TTC549 (cell line): Measurements from ENCODE around the gene YY1AP1.
A peak's percentile ranks its signal among the peaks of the same experiment; 100 is the strongest.
"Not testable (repeated sequence)": the region's sequence is repeated elsewhere in the genome, so short reads cannot be mapped to it uniquely, and the experiment has no call there.

Experiments used
- FAIRE-seq: peaks from 2 replicates; lab custom pipeline; 2012; peaks lifted over from hg19 to GRCh38; lab: Jason Lieb, UNC

YY1AP1 gene

DNA sequence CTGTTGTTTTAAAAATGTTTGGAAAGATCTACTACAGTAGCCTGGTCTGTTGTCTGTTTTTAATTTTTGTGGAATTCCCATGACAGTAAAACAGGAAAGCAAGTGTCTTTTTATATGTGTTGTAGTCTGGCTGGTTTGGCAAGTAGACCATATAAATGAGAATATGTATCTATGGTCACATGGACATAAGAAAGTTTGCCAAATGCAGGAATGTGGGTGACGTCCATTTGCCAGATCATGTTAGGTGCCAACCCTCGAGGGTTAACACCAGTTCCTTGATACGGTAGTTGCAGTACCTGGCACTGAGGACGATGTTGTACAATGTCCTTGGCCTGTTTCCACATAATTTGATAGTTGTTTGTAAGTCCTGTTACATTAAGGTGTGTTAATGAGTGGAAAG is 6.5 kb upstream of the YY1AP1 start:
- FAIRE-seq = no peak

DNA sequence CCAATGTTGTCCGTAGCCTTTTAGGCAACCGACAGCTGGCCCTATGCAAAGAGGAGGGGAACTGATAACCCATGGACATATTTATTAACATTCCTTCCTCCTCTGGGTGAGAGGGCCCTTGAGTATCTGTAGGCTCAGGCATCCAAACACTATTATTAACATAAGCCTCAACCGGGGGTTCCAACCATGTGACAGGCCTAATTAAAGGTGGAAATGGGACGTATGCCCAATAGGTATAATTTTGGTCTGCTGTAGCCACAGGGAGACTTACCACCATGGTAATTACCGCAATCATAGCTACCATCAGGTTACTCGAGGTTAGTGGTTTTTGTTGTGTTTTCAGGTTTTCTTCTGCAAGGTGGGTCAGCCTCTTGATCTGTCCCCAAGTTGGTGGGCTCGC is 5.6 kb upstream of the YY1AP1 start:
- no peak for FAIRE-seq

- no peak for FAIRE-seq
Measured at GRCh38 chr1:155691992-155692528, 3.5 kb upstream of the YY1AP1 start.

DNA sequence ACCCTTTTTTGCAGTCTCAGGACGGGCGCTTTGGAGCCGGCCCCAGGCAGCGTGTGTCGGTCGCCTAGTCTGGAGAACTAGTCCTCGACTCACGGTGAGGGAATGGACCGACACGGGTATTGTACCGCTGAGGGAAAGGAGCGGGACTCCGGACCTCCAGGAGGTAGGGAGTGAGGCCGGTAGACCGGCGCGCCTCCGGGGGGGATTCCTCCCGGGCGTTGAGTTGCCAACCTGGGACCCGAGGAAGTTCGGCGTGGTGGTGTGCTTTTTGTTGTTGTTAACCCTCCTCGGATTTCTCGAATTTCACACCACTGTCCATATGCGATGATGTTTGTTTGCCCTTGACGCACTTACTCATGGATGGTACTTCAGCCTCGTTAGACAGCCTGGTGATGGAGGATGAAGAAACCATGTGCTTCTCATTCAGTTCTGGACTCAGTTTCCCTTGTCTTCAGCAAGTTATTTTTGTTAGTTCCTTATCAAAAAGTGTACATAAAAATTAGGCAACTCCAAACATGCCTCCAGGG is 570 bp upstream of the YY1AP1 start, which contains the start of gene DAP3:
TSS of gene DAP3 (plus strand) at position 11 of the 527 bp plus-strand sequence. CDS start 20,689 bp downstream, outside the sequence.
- not testable (repeated sequence) for FAIRE-seq

DNA sequence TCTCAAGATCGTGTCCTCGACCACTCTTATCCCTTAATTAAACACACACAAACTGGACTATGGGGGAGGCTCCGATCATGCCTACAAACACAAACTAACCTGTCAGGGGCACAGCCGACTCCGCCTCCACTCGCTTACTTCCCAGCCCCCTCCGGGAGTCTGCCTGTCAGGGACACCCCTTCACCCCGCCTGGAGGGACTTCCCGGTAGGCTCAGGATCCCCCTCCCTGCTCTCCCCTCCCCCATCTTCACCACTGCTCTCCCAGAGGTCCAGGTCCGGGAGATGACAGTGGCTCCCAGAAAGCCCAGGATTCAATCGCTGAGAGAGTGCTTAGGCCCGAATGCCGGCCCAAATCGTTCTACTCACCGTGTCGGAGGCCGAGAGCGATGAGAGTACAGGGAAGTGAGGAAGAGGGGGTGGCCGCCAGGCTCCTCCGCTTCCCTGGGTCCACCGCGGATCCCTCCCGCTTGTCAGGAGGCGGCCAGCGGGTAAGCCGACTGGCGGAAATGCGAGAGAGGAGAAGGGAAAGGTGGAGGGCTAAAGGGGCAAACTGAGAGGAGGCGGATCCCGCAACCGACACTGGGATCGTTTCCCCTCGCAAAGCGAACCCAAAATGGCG is 760 bp downstream of the YY1AP1 start:
- not testable (repeated sequence) for FAIRE-seq

DNA sequence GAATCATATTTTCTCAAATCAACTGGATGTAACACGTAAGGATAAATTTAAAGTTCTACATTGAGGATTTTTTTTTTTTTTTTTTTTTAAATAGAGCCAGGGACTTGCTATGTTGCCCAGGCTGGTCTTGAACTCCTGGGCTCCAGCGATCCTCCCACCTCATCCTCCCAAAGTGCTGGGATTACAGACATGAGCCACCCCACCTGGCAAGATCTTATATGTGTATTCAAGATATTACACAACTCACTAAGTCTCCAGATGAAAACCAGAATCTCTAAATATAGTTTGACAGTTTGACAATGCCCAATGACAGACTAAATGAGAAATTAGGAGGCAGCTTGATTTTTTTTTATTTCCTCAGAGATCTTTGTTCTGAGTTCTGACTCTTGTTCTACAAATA is 6.8 kb downstream of the YY1AP1 start:
- no peak for FAIRE-seq

DNA sequence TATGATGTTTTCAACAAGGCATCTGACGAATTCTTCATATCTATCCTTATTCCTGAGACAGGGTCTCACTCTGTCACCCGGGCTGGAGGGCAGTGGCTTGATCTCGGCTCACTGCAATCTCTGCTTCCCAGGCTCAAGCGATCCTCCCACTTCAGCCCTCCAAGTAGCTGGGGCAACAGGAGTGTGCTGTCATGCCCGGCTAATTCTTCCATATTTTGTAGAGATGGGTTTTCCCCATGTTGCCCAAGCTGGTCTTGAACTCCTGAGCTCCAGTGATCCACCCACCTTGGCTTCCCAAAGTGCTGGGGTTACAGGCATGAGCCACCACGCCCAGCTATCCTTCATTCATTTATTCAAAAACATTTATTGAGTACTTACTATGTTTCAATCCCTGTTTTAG is 8.0 kb downstream of the YY1AP1 start:
- no peak for FAIRE-seq

DNA sequence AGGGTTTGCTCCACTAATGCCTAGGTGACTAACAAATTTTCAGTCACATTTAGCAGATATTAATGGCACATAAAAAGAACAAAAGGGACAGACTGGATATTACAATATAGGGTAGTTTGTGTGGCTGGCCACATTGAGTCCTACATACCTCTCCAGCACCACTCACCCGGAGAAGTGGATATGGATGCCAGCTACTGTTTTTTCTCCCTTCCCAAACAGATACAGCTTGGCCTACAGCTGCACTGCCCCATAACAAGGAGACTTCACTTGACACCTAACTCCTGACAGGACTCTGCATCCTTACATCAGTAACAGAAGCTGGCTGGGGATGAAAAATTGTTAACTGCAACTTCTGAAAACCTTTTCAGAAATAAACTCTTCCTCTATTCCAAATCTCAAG is 9.6 kb downstream of the YY1AP1 start:
- FAIRE-seq = not testable (repeated sequence)

GRCh38 chr1:155678027-155678426 is 10.5 kb downstream of the YY1AP1 start:
- peak; percentile 9 for FAIRE-seq

DNA sequence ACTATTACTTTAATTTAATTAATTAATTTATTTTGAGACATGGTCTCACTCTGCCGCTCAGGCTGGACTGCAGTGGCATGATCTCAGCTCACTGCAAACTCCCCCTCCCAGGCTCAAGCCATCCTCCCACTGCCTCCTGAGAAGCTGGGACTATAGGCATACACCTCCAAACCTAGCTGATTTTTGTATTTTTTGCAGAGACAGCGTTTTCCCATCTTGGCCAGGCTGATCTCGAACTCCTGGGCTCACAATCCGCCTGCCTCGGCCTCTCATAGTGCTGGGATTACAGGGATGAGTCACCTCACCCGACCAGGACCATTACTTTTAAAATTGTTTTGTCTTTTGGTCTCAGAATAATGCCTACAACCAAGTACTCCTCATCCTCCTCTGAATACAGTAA is 15.6 kb downstream of the YY1AP1 start:
- no peak for FAIRE-seq

GRCh38 chr1:155671750-155672149 is 16.8 kb downstream of the YY1AP1 start:
- FAIRE-seq = no peak

GRCh38 chr1:155669233-155670162 is 19.1 kb downstream of the YY1AP1 start:
- no peak for FAIRE-seq

- not testable (repeated sequence) for FAIRE-seq
Measured at GRCh38 chr1:155661239-155661638, 27.3 kb downstream of the YY1AP1 start.

GRCh38 chr1:155657463-155657862 is 31.1 kb downstream of the YY1AP1 start:
- FAIRE-seq = no peak

DNA sequence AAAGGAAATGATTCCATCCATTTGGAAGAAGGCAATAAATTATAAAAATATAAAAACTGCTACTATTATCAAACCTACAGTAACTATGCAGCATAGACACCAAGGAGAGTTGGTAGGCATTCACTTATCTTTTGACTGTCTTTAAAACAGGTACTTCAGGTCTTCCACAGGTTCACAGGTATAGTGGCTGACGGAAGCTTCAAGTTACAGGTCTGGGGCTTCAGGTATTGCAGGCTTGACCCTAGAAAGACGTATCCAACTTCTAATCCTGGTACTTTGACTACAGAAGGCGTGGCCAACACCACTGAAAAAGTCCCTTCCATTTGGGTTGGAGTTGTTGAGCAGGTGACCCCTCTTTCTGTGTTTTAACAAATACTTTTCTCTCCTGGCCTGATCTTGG is 35.6 kb downstream of the YY1AP1 start:
- no peak for FAIRE-seq

- no peak for FAIRE-seq
Measured at GRCh38 chr1:155651861-155652661, 36.5 kb downstream of the YY1AP1 start.

- no peak for FAIRE-seq
Measured at GRCh38 chr1:155650231-155650757, 38.3 kb downstream of the YY1AP1 start.

DNA sequence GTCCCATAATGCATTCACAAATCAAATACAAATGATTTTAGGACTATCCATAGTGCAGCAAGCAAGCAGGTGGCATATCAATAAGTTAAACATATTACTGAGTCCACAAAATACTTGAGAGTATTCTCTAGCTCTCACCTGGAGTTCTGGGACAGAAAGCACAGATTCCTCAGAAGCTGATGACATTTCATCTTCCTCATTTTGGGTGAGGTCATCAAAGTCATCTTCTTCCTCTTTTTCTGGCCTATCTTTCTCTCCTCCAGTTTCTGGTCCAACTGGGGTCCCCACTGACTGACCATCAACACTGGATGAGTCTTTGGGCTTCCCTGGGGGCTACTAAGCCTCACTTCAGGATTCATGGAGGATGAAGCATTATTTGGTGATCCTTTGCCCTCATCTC is 38.9 kb downstream of the YY1AP1 start:
- no peak for FAIRE-seq

GRCh38 chr1:155648207-155649147 is 40.1 kb downstream of the YY1AP1 start:
- FAIRE-seq = peak; percentile 80

GRCh38 chr1:155646307-155646706 is 42.3 kb downstream of the YY1AP1 start:
- no peak for FAIRE-seq

DNA sequence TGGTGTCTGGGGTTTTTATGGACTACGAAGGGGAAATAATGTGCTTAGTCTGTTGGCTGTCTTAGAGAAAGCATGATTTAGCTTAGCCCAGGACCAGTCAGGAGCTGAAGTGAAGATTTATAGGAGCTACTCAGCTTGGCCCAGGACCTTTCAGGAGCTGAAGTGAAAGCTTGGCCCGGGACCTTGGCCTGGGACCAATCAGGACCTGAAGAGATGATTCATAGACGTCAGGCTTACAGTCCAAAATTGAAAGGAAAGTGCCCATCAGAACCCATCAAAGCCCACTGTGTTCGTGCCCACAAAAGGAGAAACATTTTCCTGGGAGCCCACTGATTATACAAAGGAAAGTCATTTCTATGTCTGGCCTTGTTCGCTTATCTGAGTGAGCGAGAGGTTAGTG is 42.9 kb downstream of the YY1AP1 start:
- FAIRE-seq = no peak
